Right renal pelvis (tissue), 4 donors: ENCODE data around the gene FYB1. TPM values are rescaled to one million over a fixed set of nuclear protein-coding genes. Genes with fewer than 3 reads are reported as not detected.

Experiments
- DNase-seq, 4 donors: peaks; one replicate each; pipeline ENCODE4 v3.0.0-alpha.2; 2013; ENCODE audit warnings: low read depth in 4 of 4, low spot score in 3 of 4, missing footprints in 1 of 4
- polyA plus RNA-seq, 4 donors: library from polyadenylated mRNA; unstranded; fragments of 120-200 nt; gene quantifications; one replicate each; pipeline ENCODE4 v1.2.1, GENCODE V29; 2013; ENCODE audit not compliant: insufficient read length in 4 of 4

FYB1 gene
- polyA plus RNA-seq, 4 donors, result 3.4 to 5.2 (median 4.2) TPM

DNA sequence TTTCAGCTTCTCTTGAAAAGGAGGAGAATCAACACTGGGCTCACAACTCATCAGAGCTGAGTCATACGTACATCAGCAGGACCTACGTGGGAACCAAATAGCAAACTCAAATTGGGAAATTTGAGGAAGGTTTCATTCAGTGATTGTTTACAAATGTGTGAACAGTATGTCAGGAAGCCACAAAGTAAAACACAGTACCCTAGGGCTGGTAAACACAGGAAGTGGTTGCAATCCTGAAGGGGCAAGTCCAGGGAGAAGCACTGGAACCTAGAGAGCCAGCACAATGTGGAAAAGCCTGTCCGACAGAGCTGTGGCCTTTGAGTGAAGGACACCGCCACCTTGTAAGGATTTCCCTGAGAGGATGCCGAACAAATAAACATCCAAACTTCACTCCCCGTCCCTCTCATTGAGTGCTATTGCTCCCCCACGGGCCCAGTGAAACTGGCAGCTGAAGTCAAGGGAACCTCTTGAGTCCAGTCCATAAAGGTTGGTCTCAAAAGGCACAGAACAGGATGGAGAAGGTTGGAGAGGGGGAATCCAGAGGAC, 118.4 kb downstream of the FYB1 start:
- no peak for DNase-seq

GRCh38 chr5:39100301-39100850, 119.0 kb downstream of the FYB1 start:
- DNase-seq, result no peak

DNA sequence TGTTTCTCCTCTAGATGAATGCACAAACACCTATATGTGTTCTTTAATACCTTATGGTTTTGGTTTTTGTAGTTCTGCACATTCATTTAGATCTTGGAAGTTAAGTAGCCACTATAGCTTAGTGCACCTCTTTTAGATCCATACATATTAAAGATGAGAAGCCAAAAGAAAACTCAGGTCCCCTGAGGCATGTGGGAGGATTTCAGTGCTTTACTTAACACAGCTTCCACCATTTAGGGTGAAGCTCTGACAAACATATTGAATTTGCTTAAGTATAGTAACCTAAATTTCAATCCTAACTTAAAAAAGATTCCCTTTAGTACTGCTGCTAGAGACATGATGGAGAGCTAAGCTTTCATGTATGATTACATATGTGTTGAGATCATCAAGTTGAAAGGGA, 119.5 kb downstream of the FYB1 start:
- no peak for DNase-seq

GRCh38 chr5:39093352-39093751, 126.0 kb downstream of the FYB1 start:
- DNase-seq, result no peak

GRCh38 chr5:39092581-39093351, 126.6 kb downstream of the FYB1 start:
- DNase-seq, result no peak

- no peak for DNase-seq
Measured at GRCh38 chr5:39091940-39092580, 127.3 kb downstream of the FYB1 start.

GRCh38 chr5:39083968-39084367, 135.4 kb downstream of the FYB1 start:
- no peak for DNase-seq

DNA sequence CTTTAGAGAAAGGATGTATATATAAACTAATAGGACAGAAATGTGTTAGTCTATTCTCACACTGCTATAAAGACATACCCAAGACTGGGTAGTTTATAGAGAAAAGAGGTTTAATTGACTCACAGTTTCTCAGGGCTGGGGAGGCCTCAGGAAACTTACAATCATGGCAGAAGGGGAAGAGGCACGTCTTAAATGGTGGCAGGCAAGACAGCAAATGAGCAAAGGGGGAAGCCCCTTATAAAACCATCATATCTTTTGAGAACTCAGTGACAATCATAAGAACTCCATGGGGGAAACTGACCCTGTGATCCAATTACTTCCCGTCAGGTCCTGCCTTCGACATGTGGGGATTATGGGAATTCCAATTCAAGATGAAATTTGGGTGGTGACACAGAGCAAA, 136.4 kb downstream of the FYB1 start:
- no peak for DNase-seq

DNA sequence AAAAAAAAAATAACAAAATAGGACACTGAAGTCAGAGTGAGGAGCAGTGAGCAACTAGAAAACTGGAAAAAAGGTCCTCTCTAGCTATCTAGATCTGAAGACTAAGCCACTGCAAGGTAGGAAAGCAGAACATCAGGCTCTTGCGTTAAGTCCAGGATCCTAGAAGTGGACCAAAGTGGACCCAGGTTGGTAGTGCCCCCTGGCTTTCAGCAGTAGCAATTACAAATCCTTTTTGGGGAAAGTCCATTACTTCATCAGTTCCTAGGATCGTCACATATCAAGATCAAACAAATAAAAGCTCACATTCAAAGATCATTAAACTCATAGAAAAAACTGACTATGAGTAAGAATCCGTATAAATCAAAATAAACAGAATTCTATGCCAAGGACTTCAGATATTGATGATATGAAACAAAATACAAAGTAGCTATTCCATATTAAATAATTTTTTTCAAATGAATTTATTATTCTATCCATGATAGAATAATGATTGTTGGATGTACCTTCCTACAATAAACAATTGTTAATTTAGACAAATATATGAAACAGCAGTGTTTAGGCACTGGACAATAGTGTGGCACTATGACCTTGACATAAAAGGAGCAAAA, 138.7 kb downstream of the FYB1 start:
- no peak for DNase-seq

GRCh38 chr5:39080168-39080567, 139.2 kb downstream of the FYB1 start:
- DNase-seq, result no peak

DNA sequence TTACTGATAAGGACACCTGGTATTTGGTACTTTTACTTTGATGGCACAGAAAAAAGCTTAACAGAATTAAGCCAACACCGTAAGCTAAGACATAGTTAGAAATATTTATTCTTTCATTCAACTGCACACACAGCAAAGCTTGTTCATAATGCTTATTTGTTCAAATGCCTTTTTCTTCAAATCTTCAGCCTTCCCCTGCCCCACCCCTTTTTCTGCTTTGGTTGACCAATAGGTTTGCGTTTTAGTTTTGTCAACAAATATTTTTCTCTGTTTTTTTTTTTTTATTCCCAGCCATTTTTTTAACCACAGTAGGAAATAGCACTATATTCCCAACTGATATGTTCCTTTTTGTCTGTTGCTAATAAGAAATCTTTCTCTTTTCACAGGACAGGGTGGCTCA, 140.2 kb downstream of the FYB1 start:
- no peak for DNase-seq

DNA sequence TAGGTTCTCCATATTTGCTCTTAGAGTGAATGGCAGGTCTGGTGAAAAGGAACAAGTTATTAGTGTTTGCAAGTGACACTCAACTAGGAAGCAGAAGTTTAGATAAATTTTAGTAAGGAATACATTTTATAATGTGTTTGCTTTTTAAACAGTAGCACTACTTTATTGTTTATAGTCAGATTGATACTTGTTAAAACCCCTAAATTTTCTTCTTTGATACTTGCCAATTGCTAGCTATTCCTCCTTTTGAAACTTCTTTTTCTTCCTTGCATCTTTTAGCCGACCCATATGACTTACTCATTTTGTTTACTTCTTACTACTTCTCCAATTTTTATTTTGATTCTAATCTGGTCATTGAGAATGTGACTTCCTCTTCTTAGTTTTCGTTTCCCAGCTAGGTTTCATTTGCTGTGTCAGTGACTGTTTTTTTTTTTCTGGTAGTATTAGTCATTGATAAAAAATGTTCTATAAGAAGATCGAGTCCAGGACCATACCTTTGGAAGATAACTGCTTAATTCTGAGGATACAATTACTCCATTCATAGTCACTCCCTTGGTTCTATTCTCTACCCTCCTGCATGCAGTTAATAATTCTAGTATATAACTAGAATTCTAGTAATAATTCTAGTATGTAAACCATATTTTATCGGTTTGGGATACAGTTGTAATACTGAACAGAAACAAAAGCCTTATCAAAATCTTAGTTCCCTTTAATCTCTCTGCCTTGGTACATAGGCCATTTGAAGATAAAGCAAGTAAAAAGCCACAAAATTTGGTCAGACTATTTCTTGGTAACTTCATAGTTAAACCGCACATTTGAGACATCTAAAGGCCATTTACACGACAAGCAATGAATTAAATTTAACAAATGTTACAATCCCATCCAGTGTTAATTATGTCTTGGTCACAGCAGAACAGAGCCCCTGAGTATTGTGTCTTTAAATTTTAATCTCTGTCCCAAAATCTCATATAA, 142.3 kb downstream of the FYB1 start:
- no peak for DNase-seq

GRCh38 chr5:39076101-39076756, 143.1 kb downstream of the FYB1 start:
- DNase-seq, result no peak

DNA sequence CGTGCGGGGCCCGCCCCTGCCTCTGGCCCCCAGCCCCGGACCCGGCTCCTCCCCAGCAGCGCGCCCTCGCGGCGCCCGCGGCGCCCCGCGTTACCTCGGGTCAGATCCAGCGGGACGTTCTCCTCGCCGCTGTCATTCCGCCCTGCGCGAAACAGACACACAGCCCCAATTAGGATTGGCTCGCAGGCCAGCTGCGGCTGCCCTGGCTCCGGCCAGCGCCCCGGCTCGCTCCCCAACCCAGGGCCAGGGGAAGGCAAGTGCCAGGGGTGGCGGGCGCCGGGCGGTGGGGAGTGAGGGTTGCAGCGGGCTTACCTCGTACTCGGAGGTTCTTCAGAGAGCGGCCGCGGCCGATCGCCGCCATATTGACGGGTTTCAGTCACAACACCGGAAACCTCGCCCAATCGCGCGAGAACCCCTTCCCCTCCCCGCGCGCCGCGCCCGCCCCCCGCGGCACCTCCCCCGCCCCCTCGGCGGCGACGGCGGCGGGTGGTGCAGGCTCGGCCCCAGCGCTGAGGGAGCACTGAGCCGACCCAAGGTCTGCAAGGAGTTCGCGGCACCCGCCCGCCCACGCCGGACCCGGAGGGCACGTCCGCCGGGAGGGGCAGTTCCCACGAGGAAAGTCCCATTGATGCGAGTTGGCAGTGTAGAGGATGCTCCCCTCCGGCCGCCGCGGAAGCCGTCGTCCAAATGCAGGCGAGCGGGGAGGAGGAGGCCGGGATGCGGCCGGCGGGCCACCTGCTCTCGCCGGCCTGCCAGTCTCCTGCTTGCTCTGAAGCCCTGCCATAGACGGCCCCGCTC, 145.1 kb downstream of the FYB1 start, which contains the start of gene RICTOR:
TSS of gene RICTOR (minus strand) at position 383 of the 798 bp plus-strand sequence. CDS start at position 361, 22 bp downstream.
- peak; percentile 75 to 79 (median 76) for DNase-seq

DNA sequence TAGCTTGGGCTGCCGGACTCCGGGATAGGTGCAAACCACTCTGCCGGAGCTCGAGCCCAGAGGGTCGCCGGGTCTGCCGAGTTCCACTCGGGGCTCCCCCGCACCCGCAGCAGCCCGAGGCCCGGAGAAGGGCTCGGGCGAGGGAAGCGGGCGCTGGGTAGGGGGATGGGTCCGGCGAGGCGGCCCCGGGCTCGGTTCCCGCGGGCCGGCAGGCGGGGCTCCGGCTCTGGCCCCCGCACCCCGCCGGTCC, 145.7 kb downstream of the FYB1 start:
- DNase-seq, result peak in 2 of 4 donors; percentile 19 to 23

DNA sequence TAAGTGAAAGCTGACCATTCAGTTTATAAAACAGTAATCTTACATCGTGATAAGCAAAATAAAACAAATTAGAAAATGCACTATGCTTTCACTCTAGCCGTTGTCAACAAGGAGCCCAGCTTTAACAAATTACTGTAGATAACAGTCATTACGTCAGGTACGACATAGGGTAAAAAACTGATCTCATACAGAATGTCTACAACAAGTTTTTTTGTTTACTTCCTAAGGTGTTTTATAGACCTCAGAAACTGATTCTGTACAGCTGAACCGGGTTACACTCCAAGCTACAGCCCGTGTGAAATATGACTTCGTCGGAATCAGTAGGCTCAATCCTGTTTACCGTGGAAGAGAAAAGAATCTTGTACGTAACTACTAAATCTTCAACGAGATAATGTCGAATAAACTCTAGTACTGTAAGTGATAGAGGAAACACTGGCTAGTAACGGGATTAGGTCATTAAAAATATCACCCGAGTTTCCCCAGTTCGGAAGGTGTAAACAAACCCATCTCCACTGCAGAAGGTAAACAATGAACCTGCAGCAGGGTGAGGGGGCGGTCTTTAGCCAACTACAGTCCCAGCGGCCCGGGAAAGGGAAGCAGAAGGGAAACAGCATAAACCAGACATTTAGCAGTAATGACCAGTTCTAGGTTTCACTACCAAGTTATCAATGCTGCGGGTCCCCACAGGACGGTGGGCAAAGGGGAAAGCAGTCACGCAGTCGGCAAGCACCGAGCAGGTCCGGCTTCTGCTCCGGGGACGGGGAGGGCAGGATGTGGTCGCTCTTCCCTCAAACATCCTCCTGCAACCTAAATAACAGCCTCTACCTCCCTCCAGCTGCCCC, 146.2 kb downstream of the FYB1 start:
- DNase-seq, result peak in 3 of 4 donors; percentile 28 to 48 (median 47)

DNA sequence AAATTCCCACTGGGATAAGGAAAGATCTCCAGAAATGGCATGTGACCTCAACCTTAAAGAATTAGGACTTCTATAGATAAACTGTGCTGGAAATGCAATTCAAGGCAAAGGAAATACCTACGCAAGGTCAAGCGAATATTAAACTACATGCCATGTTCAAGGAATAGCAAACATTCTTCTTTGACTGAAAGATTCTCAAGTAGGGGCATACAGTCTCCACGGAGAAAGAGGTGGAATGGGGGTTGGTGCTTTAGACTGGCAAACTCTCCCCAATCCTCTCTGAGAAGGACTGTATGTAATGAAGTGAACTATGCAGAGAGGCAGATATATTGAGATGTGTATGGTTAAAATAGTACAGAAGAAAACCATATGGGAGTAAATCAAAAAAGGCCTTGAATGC, 151.3 kb downstream of the FYB1 start:
- no peak for DNase-seq

DNA sequence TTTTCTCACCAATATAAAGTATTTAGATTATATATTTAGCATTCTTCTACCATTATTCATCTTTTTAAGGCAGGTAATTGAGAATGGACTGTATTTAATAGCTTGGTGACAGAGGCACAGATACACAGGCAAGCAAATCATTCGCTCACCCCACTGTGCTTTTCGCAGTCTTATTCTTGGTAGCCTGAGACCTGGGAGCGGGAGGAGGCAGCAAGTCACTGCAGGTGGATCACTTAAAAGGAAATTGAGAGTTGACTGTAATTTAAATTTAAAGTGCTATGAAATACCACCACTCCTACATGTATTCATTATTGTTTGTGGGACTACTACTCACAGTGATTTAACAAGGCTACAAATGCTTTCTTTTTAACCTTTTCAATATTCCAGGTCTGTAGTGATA, 154.9 kb downstream of the FYB1 start:
- no peak for DNase-seq
